Measurements from ENCODE around the gene GMPR2.

DNA sequence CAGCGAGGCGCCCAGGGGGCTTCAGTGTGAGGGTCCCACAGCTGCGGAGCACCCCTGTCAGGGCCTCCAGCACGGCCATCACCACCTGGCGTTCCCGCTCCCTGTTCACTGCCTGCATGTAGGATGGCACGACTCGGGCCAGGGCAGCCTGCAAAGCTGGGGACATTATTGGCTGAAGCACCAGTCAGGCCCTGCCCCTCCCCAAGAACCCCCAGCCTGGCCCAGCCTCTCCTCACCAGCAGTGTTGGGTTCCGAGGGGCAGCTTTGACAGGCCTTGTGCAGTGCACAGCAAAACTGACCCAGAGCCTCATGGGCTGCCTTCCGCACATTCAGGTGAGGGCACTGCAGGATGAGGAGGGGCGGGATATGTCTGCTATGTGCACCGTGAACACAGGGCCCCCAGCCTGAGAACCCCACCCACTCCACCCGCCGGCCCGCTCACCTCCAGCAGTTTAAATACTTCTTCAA is 49.7 kb upstream of the GMPR2 start:
- TF ChIP-seq POLR2A (IDR thresholded peaks at IDR 0.05) (no peak), POLR2AphosphoS5 (IDR thresholded peaks at IDR 0.05; ENCODE audit: insufficient read depth in 1 of 2, low read depth in 1 of 2) (no peak)
- TF ChIP-seq, protein P1, sequence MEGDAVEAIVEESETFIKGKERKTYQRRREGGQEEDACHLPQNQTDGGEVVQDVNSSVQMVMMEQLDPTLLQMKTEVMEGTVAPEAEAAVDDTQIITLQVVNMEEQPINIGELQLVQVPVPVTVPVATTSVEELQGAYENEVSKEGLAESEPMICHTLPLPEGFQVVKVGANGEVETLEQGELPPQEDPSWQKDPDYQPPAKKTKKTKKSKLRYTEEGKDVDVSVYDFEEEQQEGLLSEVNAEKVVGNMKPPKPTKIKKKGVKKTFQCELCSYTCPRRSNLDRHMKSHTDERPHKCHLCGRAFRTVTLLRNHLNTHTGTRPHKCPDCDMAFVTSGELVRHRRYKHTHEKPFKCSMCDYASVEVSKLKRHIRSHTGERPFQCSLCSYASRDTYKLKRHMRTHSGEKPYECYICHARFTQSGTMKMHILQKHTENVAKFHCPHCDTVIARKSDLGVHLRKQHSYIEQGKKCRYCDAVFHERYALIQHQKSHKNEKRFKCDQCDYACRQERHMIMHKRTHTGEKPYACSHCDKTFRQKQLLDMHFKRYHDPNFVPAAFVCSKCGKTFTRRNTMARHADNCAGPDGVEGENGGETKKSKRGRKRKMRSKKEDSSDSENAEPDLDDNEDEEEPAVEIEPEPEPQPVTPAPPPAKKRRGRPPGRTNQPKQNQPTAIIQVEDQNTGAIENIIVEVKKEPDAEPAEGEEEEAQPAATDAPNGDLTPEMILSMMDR (IDR thresholded peaks at IDR 0.05), result no peak
